NT2/D1 (cell line): Measurements from ENCODE around the gene MOV10L1.

Experiments
- DNase-seq: peaks from one replicate; pipeline ENCODE4 v3.0.0-alpha.2; 2011; ENCODE audit warnings: low read depth, low spot score
- H3K27me3 ChIP-seq: 2 replicates; pipeline ENCODE4 v1.6.0; 2011; ENCODE audit warnings: mild to moderate bottlenecking; ENCODE audit not compliant: insufficient read length, insufficient read depth
- H3K36me3 ChIP-seq: 2 replicates; pipeline ENCODE4 v1.6.1; 2011; ENCODE audit warnings: mild to moderate bottlenecking, low read length, mixed read lengths; ENCODE audit not compliant: insufficient read depth, insufficient read length
- H3K4me1 ChIP-seq: 2 replicates; pipeline ENCODE4 v1.5.1; 2011; ENCODE audit not compliant: insufficient read depth, insufficient read length
- H3K4me3 ChIP-seq: 2 replicates; pipeline ENCODE4 v1.5.1; 2011; ENCODE audit warnings: low read depth; ENCODE audit not compliant: insufficient read length
- H3K9ac ChIP-seq: 2 replicates; pipeline ENCODE4 v1.6.0; 2011; ENCODE audit warnings: low read depth; ENCODE audit not compliant: insufficient read length
- H3K9me3 ChIP-seq: 2 replicates; pipeline ENCODE4 v1.5.1; 2011; ENCODE audit warnings: mild to moderate bottlenecking, low read length; ENCODE audit not compliant: insufficient read depth
- SUZ12 ChIP-seq: IDR thresholded peaks from 2 replicates; pipeline ENCODE4 v1.6.1; 2011; ENCODE audit not compliant: insufficient read length, insufficient read depth; ENCODE audit errors: extremely low read depth
- YY1 ChIP-seq: IDR thresholded peaks from 2 replicates; pipeline ENCODE4 v1.6.1; 2011; ENCODE audit not compliant: insufficient read length, insufficient read depth
- ZNF274 ChIP-seq: IDR thresholded peaks from 2 replicates; pipeline ENCODE4 v1.6.1; 2011; ENCODE audit warnings: mild to moderate bottlenecking, low read depth, low read length

Gene MOV10L1

GRCh38 chr22:50056214-50056972, 33.4 kb upstream of the MOV10L1 start:
- DNase-seq, result no peak
- Histone ChIP-seq H3K4me1 (peaks cover 7% of the 10 kb centered on the region), H3K36me3 (no peaks in the 10 kb centered on the region), H3K4me3 (no peak overlapping the region), H3K27me3 (no peaks in the 10 kb centered on the region), H3K9ac (no peak overlapping the region), H3K9me3 (no peaks in the 10 kb centered on the region)
- TF ChIP-seq ZNF274 (no peak), SUZ12 (no peak)

- Histone ChIP-seq H3K9me3 (no peaks in the 10 kb centered on the region), H3K4me3 (no peak overlapping the region), H3K36me3 (no peaks in the 10 kb centered on the region), H3K9ac (no peak overlapping the region), H3K27me3 (no peaks in the 10 kb centered on the region), H3K4me1 (peaks cover 7% of the 10 kb centered on the region)
- DNase-seq, result no peak
- TF ChIP-seq ZNF274 (no peak), SUZ12 (no peak), YY1 (no peak)
Observed at GRCh38 chr22:50057278-50058060, 32.3 kb upstream of the MOV10L1 start.

DNA sequence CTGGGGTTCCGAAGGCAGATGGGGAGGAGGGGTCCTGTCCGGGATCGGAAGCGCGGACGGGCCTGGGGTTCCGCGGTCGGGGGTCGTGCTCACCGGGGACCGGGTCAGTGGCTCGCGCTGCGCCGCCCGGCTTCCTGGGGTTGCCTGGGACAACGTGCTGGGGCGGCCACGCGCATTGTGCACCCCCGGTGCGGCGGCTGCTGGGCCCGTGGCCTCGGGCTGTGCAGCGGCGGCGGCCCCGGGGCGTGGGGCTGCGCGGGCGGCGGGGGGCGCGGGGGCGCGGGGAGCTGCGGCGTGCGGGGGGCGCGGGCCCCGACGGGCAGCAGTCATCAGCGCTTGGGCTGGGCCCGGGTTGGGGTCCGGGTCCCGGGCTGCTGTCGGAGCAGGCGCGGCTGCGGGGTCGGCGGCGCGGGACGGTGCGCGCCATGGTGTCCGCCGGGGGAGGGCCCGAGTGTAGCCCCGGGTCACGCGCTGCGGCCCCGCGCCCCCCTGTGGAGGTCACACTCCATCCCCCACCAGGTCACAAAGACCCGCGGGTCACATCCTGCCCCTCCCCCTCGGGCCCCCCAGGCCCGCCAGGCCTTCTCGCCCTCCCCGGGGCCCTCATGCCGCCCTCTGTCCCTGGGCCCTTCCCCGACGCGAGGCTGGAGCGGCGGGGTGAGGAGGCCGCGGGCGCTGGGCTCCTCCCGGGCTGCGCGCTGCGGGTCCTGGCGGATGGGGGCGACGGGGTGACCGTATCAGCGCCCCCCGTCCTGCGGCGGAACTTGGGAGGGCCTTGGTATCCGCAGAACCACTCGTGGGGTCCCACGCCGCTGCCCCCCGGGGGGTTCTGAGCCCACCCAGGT, 31.5 kb upstream of the MOV10L1 start, which contains the start of gene TTLL8:
Gene TTLL8 (minus strand): TSS at position 238 of the 845 bp plus-strand sequence.
- TF ChIP-seq YY1, result no peak
- no peak for TF ChIP-seq ZNF274
- no peak for TF ChIP-seq SUZ12
- no peak for DNase-seq
- peak within 1 kb of the TSS; percentile 44 for H3K4me3 ChIP-seq
- no peaks in the 10 kb centered on the region for H3K9me3 ChIP-seq
- H3K9ac ChIP-seq, result peak within 1 kb of the TSS; percentile 64
- no peaks in the 10 kb centered on the region for H3K36me3 ChIP-seq
- H3K4me1 ChIP-seq, result peaks cover 7% of the 10 kb centered on the region
- H3K27me3 ChIP-seq, result no peaks in the 10 kb centered on the region

- Histone ChIP-seq H3K9me3 (no peaks in the 10 kb centered on the region), H3K27me3 (no peaks in the 10 kb centered on the region), H3K9ac (peak overlapping the region; percentile 64), H3K4me3 (peak overlapping the region; percentile 44), H3K36me3 (no peaks in the 10 kb centered on the region), H3K4me1 (peaks cover 7% of the 10 kb centered on the region)
- no peak for TF ChIP-seq ZNF274
- no peak for TF ChIP-seq SUZ12
- TF ChIP-seq YY1, result no peak
- DNase-seq, result peak; percentile 48
Observed at GRCh38 chr22:50058906-50059880, 30.6 kb upstream of the MOV10L1 start.

DNA sequence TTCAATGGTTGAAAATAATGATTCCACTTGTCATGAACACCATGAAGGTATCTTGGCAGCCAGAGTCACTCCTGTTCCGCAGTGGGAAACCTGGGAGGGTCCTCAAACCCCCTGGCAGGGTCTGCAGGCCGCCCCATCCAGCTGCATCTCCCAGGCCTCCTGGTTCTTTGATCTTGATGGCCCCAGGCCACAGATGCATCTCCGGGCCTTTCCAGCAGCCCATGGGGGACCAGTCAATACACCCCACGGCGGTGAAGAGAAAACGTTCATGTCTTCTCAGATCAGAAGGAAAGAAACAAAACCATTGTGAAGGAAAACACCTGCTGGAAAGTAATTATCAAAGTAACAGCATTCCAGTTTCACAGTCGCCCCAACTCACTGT, 29.9 kb upstream of the MOV10L1 start:
- Histone ChIP-seq H3K9ac (no peak overlapping the region), H3K4me3 (no peak overlapping the region), H3K4me1 (peaks cover 7% of the 10 kb centered on the region), H3K9me3 (no peaks in the 10 kb centered on the region), H3K36me3 (no peaks in the 10 kb centered on the region), H3K27me3 (no peaks in the 10 kb centered on the region)
- TF ChIP-seq YY1 (no peak), ZNF274 (no peak), SUZ12 (no peak)
- DNase-seq, result no peak

DNA sequence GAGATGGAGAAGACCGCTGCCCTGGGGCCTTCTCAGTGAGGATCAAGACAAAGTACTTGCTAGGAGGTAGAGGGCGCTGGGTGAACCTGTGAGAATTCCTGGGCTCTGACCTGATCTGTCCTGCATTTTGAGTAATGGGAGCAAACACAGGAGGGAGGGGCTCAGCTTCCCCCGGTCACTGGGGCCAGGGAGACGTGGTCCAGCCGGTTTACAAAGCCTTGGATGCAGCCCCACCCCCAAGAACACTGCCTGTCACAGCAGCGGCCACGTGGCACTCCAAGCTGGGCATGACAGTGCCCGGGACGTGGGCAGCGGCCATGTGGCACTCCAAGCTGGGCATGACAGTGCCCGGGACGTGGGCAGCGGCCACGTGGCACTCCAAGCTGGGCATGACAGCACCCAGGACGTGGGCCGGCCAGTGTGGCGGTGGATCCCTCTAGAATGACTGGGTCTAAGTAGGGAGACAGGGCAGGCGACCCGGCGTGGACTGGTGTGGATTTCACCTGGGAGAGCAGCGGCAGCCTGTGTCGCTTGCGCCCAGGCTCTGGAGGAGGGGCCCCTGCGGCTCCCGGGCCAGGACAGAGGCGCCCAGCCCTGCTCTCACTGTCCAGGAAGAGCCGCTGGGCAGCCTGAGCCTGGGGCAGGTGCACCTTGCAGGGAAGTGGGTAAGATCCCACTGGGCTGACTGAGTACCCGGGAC, 29.2 kb upstream of the MOV10L1 start:
- Histone ChIP-seq H3K27me3 (no peaks in the 10 kb centered on the region), H3K4me3 (no peak overlapping the region), H3K4me1 (peaks cover 7% of the 10 kb centered on the region), H3K36me3 (no peaks in the 10 kb centered on the region), H3K9ac (no peak overlapping the region), H3K9me3 (no peaks in the 10 kb centered on the region)
- DNase-seq, result no peak
- TF ChIP-seq YY1 (no peak), SUZ12 (no peak), ZNF274 (no peak)
